GM12864 (cell line): ENCODE results near the gene RPS15.

Experiments used
- DNase-seq: peaks from one replicate; pipeline ENCODE4 v3.0.0-alpha.2; 2011; ENCODE audit warnings: low read depth
- H3K4me3 ChIP-seq: 2 replicates; pipeline ENCODE4 v1.5.1; 2011; ENCODE audit warnings: mild to moderate bottlenecking, low read depth, low read length, control low read depth
- CTCF ChIP-seq: IDR thresholded peaks from 2 replicates; pipeline ENCODE4 v1.5.1; 2011; ENCODE audit warnings: low read depth, mild to moderate bottlenecking, moderate library complexity, low read length, control low read depth, inconsistent platforms; ENCODE audit errors: missing control alignments

Gene RPS15

GRCh38 chr19:1471515-1472160 is 33.4 kb downstream of the RPS15 start:
- TF ChIP-seq CTCF = no peak
- no peak for DNase-seq
- H3K4me3 ChIP-seq = no peak overlapping the region

- TF ChIP-seq CTCF = no peak
- no peak for DNase-seq
- no peak overlapping the region for H3K4me3 ChIP-seq
Measured at GRCh38 chr19:1472231-1473084, 34.3 kb downstream of the RPS15 start.

- no peak for DNase-seq
- no peak for TF ChIP-seq CTCF
Measured at GRCh38 chr19:1473085-1473851, 35.1 kb downstream of the RPS15 start.

GRCh38 chr19:1474011-1474764 is 36.0 kb downstream of the RPS15 start:
- no peak overlapping the region for H3K4me3 ChIP-seq
- no peak for TF ChIP-seq CTCF
- no peak for DNase-seq

More at GRCh38 chr19:1473085-1473851, 35.1 kb downstream of the RPS15 start:
- no peak overlapping the region for H3K4me3 ChIP-seq

- H3K4me3 ChIP-seq = no peak overlapping the region
- no peak for TF ChIP-seq CTCF
- DNase-seq = no peak
Measured at GRCh38 chr19:1474765-1475351, 36.7 kb downstream of the RPS15 start.
